ENCODE data around the gene LPP.

LPP gene

DNA sequence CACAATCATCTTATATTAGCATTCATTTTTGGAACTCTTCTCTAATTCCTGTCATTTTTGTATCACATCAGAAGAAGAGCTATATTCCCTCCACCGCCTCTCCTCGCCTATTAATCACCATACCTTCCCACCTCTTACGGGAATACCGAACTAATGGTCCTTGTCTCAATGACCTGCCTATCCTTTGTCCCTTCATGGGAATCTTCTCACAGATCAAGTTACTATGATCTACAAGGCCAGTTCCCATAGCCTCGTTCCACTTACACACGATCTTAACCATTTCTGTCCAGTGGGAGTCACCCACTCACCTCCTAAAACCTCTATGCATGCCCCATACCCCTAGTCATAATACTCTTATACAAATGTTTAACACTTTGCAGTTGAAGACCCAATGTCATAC is 675.2 kb downstream of the LPP start:
- H3K27me3 Mint-ChIP-seq: no peaks in the 10 kb centered on the region
- no peak for DNase-seq
- peaks cover 28% of the 10 kb centered on the region for H3K4me1 Mint-ChIP-seq (ENCODE audit: low read depth)
- H3K36me3 Mint-ChIP-seq (ENCODE audit: low read depth): no peaks in the 10 kb centered on the region
- H3K27ac Mint-ChIP-seq: no peak overlapping the region
- no peaks in the 10 kb centered on the region for H3K9me3 Mint-ChIP-seq
- H3K4me3 Mint-ChIP-seq: no peak overlapping the region

GRCh38 chr3:188829576-188829975 is 675.6 kb downstream of the LPP start:
- H3K4me3 Mint-ChIP-seq: no peak overlapping the region
- H3K36me3 Mint-ChIP-seq (ENCODE audit: low read depth): no peaks in the 10 kb centered on the region
- no peaks in the 10 kb centered on the region for H3K27me3 Mint-ChIP-seq
- H3K27ac Mint-ChIP-seq: no peak overlapping the region
- peaks cover 33% of the 10 kb centered on the region for H3K4me1 Mint-ChIP-seq (ENCODE audit: low read depth)
- no peak for DNase-seq
- H3K9me3 Mint-ChIP-seq: no peaks in the 10 kb centered on the region

DNA sequence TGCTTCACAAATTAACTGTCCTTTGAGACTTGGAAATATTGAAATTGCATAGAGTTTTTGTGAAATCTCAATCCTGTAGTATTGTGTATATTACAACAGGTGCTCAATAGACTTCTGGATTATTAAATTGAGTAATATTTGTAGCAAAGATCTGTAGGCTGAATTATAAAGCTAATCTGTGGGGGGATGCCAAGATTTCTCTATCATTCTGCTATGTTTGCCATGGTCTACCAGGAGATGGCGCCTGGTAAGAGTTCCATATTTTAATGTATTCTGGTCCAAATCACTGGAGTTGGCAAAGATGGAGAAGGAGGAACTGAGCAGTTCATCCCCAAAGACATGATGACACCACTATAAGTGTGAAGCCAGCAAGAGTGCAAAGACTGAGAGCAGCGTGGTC is 676.9 kb downstream of the LPP start:
- Mint-ChIP-seq H3K4me1 (ENCODE audit: low read depth) (peaks cover 30% of the 10 kb centered on the region), H3K9me3 (no peaks in the 10 kb centered on the region), H3K36me3 (ENCODE audit: low read depth) (no peaks in the 10 kb centered on the region), H3K27me3 (no peaks in the 10 kb centered on the region), H3K27ac (no peak overlapping the region), H3K4me3 (no peak overlapping the region)
- no peak for DNase-seq

DNA sequence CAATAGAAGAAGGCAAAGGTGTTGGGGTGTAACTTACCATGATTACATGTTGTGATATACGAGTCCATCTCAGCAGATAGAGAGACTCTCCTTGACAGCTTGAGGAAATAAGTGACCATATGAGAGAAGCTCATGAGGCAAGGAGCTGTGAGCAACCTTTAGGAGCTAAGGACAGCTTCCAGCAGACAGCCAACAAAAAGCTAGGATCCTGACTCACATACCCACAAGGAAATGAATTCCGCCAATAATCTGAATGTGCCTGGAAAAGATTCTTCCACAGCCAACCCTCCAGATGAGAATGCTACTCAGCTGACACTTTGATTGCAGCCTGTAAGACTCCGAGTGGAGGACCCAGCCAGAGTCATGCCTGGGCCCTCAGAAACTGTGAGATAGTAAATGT is 678.2 kb downstream of the LPP start:
- Mint-ChIP-seq H3K9me3 (no peaks in the 10 kb centered on the region), H3K27ac (no peak overlapping the region), H3K36me3 (ENCODE audit: low read depth) (no peaks in the 10 kb centered on the region), H3K4me1 (ENCODE audit: low read depth) (peaks cover 20% of the 10 kb centered on the region), H3K27me3 (no peaks in the 10 kb centered on the region), H3K4me3 (no peak overlapping the region)
- DNase-seq: no peak

DNA sequence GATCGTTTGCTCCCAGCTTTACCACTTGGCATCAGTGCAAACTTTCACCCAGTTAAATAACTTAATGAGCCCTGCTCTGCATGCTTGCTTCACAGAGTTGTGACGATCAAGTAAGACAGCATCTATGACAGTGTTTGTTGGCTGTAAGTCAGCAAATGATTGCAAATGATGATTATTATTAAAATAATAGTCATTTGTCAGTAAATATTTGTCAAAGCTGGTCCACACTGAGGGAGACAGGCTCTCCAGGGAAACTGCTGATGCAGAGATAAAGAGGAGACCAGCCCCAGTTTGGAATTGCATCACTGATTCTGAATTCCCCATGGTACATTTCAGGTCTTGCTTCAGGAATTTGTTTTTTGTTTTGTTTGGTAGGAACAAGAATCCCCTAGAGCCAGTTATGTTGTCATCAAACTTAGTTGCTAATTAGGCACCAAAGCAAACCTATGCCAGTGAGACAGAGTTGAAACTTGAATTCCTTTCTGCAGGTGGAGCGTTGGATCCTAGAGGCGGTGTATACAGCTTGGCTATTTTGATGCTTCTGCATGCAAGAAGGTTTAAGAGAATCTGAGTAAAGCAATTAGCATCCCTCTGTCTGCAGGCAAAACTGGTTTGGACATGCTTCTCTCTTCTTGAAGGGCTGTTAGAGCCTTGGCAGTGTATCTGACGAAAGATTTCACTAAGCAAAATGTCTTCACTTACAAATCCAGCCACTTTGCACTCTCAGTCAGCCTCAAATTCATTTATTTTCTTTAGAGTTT is 679.2 kb downstream of the LPP start:
- no peaks in the 10 kb centered on the region for H3K36me3 Mint-ChIP-seq (ENCODE audit: low read depth)
- DNase-seq: no peak
- no peaks in the 10 kb centered on the region for H3K27me3 Mint-ChIP-seq
- H3K4me1 Mint-ChIP-seq (ENCODE audit: low read depth): peaks cover 16% of the 10 kb centered on the region
- no peak overlapping the region for H3K4me3 Mint-ChIP-seq
- no peak overlapping the region for H3K27ac Mint-ChIP-seq
- no peaks in the 10 kb centered on the region for H3K9me3 Mint-ChIP-seq

DNA sequence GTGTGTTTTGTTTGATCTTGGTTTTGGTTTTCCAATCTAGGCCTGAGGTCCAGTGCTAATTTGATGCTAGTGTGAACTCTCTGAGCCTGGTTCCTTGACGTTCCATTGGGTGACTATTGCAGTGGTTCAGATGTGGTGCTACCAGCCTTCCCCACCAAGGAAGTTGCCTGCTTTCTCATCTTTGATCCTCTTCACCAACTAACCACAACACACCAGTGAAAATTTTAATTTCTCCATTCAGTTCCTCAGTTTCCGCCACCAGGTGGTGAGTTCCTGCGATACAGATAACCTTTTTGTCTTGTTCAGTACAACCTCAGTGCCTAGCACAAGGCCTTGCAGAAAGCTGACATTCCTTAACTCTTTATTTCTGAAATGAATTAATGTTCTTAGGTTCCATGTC is 680.4 kb downstream of the LPP start:
- DNase-seq: peak; percentile 38
- Mint-ChIP-seq H3K4me3 (no peak overlapping the region), H3K9me3 (no peaks in the 10 kb centered on the region), H3K27me3 (no peaks in the 10 kb centered on the region), H3K36me3 (ENCODE audit: low read depth) (no peaks in the 10 kb centered on the region), H3K27ac (no peak overlapping the region), H3K4me1 (ENCODE audit: low read depth) (peaks cover 16% of the 10 kb centered on the region)

DNA sequence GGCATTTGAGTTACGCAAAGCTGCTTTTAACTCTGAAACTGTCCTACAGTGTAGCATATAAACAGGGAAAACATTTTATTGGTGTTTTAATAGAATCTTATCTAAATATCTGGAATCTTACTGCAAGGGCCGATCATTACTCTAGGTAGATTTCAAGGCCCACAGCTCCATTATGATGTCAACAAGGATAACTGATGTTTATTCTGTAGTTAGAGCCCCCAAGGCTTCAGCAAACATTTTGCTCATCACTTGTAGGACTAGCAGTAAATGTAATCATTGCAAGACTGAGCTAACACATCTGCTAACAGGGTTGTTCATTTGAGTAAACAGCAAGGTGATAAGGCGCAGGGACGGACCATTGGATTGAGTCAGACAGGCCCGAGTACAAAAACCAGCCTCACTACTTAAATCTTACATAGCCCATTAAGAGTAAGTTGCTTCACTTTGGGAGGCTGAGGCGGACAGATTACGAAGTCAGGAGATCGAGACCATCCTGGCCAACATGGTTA is 685.3 kb downstream of the LPP start:
- no peaks in the 10 kb centered on the region for H3K36me3 Mint-ChIP-seq (ENCODE audit: low read depth)
- H3K4me3 Mint-ChIP-seq: no peak overlapping the region
- H3K27me3 Mint-ChIP-seq: no peaks in the 10 kb centered on the region
- no peaks in the 10 kb centered on the region for H3K9me3 Mint-ChIP-seq
- no peak for DNase-seq
- no peak overlapping the region for H3K27ac Mint-ChIP-seq
- H3K4me1 Mint-ChIP-seq (ENCODE audit: low read depth): peaks cover 7% of the 10 kb centered on the region

DNA sequence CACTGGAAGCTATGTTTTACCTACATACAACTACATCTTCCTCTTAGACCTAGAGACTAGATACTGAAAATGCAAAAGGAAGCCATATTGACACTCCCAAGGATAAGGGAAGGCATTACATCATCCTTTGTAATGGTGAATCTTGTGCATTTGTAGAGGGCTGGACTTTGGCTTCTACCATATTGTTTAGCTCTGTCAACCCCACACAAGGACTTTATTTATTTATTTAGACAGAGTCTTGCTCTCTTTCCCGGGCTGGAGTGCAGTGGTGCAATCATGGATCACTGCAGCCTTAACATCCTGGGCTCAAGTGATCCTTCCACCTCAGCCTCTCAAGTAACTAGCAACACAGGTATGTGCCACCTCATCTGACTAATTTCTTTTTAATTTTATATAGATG is 686.3 kb downstream of the LPP start:
- H3K27ac Mint-ChIP-seq: no peak overlapping the region
- H3K36me3 Mint-ChIP-seq (ENCODE audit: low read depth): no peaks in the 10 kb centered on the region
- DNase-seq: no peak
- H3K4me3 Mint-ChIP-seq: no peak overlapping the region
- H3K4me1 Mint-ChIP-seq (ENCODE audit: low read depth): no peaks in the 10 kb centered on the region
- H3K9me3 Mint-ChIP-seq: no peaks in the 10 kb centered on the region
- no peaks in the 10 kb centered on the region for H3K27me3 Mint-ChIP-seq

- no peaks in the 10 kb centered on the region for H3K9me3 Mint-ChIP-seq
Observed at GRCh38 chr3:188841906-188842305, 687.9 kb downstream of the LPP start.

GRCh38 chr3:188842639-188843038 is 688.7 kb downstream of the LPP start:
- no peak for DNase-seq
- Mint-ChIP-seq H3K27me3 (no peaks in the 10 kb centered on the region), H3K4me1 (ENCODE audit: low read depth) (no peaks in the 10 kb centered on the region), H3K4me3 (no peak overlapping the region), H3K27ac (no peak overlapping the region), H3K36me3 (ENCODE audit: low read depth) (no peaks in the 10 kb centered on the region), H3K9me3 (no peaks in the 10 kb centered on the region)

More at GRCh38 chr3:188841906-188842305, 687.9 kb downstream of the LPP start:
- Mint-ChIP-seq H3K27ac (no peak overlapping the region), H3K4me1 (ENCODE audit: low read depth) (no peaks in the 10 kb centered on the region), H3K27me3 (no peaks in the 10 kb centered on the region), H3K36me3 (ENCODE audit: low read depth) (no peaks in the 10 kb centered on the region), H3K4me3 (no peak overlapping the region)
- DNase-seq: no peak

GRCh38 chr3:188844096-188844495 is 690.1 kb downstream of the LPP start:
- Mint-ChIP-seq H3K4me3 (no peak overlapping the region), H3K27ac (no peak overlapping the region), H3K27me3 (no peaks in the 10 kb centered on the region), H3K4me1 (ENCODE audit: low read depth) (no peaks in the 10 kb centered on the region), H3K9me3 (no peaks in the 10 kb centered on the region), H3K36me3 (ENCODE audit: low read depth) (no peaks in the 10 kb centered on the region)
- DNase-seq: no peak

DNA sequence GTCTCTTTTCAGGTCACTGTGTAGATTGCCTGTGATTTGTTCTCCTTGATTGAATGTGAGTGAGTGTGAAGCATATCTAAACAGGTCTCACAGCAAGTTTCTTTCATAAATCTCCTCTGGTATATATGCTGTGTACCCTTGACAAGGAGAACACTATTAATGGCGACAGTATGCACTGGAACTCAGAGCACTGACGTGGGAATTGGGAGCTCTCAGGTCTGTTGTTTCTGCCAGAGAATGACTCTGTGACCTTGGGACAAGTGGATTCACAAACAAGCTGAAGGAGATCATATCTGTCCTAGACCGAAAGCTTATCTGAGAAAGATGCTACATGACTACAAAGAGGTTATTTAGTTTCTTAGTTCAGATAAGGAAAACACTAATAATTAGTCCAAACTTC is 691.6 kb downstream of the LPP start:
- Mint-ChIP-seq H3K27me3 (no peaks in the 10 kb centered on the region), H3K9me3 (no peaks in the 10 kb centered on the region), H3K4me3 (no peak overlapping the region), H3K36me3 (ENCODE audit: low read depth) (no peaks in the 10 kb centered on the region), H3K27ac (no peak overlapping the region), H3K4me1 (ENCODE audit: low read depth) (no peaks in the 10 kb centered on the region)
- no peak for DNase-seq

- Mint-ChIP-seq H3K4me3 (no peak overlapping the region), H3K9me3 (no peaks in the 10 kb centered on the region), H3K27me3 (no peaks in the 10 kb centered on the region), H3K27ac (no peak overlapping the region), H3K4me1 (ENCODE audit: low read depth) (no peaks in the 10 kb centered on the region), H3K36me3 (ENCODE audit: low read depth) (no peaks in the 10 kb centered on the region)
- DNase-seq: no peak
Observed at GRCh38 chr3:188848947-188849346, 695.0 kb downstream of the LPP start.

- no peaks in the 10 kb centered on the region for H3K36me3 Mint-ChIP-seq (ENCODE audit: low read depth)
- no peak overlapping the region for H3K4me3 Mint-ChIP-seq
- DNase-seq: no peak
- H3K4me1 Mint-ChIP-seq (ENCODE audit: low read depth): no peaks in the 10 kb centered on the region
- H3K9me3 Mint-ChIP-seq: no peaks in the 10 kb centered on the region
- no peak overlapping the region for H3K27ac Mint-ChIP-seq
- H3K27me3 Mint-ChIP-seq: no peaks in the 10 kb centered on the region
Observed at GRCh38 chr3:188853856-188854771, 700.2 kb downstream of the LPP start.

- DNase-seq: no peak
- H3K27ac Mint-ChIP-seq: no peak overlapping the region
Observed at GRCh38 chr3:188854772-188855149, 700.8 kb downstream of the LPP start.

More at GRCh38 chr3:188854772-188855149, 700.8 kb downstream of the LPP start:
- Mint-ChIP-seq H3K27me3 (no peaks in the 10 kb centered on the region), H3K36me3 (ENCODE audit: low read depth) (no peaks in the 10 kb centered on the region), H3K9me3 (no peaks in the 10 kb centered on the region), H3K4me3 (no peak overlapping the region), H3K4me1 (ENCODE audit: low read depth) (peaks cover under 1% of the 10 kb centered on the region)

Measured in activated T-cell treated with anti-CD3 and anti-CD28 coated beads, Interleukin-2, amount 50 U/mL, for 24 hours (primary cell).